ENCODE data around the gene ANO8.

DNA sequence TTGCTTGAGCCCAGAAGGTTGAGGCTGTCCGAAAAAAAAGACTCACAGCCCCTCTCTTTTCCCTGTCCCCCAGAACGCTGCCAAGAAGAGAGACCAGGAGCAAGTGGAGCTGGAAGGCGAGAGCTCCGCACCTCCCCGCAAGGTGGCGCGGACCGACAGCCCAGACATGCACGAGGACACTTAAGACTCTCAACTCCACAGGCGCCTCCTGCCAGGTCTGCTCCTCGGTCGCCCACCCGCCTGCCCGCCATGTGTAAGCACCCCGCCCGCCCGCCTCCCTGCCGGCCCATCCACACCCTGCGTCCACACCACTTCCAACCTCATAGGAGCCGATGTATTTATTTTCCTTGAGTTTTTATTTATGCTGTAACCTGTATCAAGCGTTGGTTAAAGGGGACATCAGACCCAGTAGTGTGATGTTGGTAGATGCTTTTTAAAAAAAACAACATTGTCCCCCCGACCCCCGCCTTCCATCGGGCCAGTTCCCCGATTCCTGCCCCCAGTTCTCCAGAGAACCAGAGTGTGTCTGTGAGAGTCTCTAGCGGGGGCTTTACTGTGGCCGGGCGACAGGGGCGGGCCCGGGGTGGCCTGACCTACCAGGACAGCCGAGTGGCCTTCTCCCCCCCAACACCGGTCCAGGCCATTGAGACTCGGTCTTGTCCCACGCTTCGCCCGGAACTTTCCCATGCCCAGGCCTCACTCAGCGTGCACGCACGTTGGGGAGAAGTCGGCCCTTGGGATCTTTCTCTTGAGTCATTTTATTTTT lies 15.0 kb downstream of the ANO8 start:
- TF ChIP-seq POLR2A (IDR thresholded peaks at IDR 0.05): no peak
- TF ChIP-seq, protein P1, sequence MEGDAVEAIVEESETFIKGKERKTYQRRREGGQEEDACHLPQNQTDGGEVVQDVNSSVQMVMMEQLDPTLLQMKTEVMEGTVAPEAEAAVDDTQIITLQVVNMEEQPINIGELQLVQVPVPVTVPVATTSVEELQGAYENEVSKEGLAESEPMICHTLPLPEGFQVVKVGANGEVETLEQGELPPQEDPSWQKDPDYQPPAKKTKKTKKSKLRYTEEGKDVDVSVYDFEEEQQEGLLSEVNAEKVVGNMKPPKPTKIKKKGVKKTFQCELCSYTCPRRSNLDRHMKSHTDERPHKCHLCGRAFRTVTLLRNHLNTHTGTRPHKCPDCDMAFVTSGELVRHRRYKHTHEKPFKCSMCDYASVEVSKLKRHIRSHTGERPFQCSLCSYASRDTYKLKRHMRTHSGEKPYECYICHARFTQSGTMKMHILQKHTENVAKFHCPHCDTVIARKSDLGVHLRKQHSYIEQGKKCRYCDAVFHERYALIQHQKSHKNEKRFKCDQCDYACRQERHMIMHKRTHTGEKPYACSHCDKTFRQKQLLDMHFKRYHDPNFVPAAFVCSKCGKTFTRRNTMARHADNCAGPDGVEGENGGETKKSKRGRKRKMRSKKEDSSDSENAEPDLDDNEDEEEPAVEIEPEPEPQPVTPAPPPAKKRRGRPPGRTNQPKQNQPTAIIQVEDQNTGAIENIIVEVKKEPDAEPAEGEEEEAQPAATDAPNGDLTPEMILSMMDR (IDR thresholded peaks at IDR 0.05): no peak
